Fibroblast of the aortic adventitia (primary cell): ENCODE data around the gene CCNY. TPM values are rescaled to one million over a fixed set of nuclear protein-coding genes. Genes with fewer than 3 reads are reported as not detected.

ENCODE experiments used
- DNase-seq: peaks from one replicate; pipeline ENCODE4 v3.0.0-alpha.2; 2010; ENCODE audit warnings: low read depth
- H3K4me3 ChIP-seq: 2 replicates; pipeline ENCODE4 v1.5.1; 2011; ENCODE audit warnings: low read depth, mild to moderate bottlenecking, control low read depth, low read length, moderate library complexity
- CTCF ChIP-seq: IDR thresholded peaks from 2 replicates; pipeline ENCODE4 v1.5.1; 2011; ENCODE audit warnings: mild to moderate bottlenecking, low read length, control low read depth, inconsistent platforms; ENCODE audit not compliant: insufficient read depth
- total RNA-seq: library from RNA; depleted of rRNA; stranded (reverse); fragments of >200 nt; gene quantifications from 2 replicates; pipeline ENCODE4 v1.2.3, GENCODE V29; 2012; ENCODE audit warnings: low replicate concordance

Gene CCNY
- total RNA-seq, 1 donor, result 55.4 TPM

GRCh38 chr10:35347899-35348608, 11.7 kb downstream of the CCNY start:
- H3K4me3 ChIP-seq, result no peak overlapping the region
- DNase-seq, result no peak
- TF ChIP-seq CTCF, result no peak

GRCh38 chr10:35348609-35349388, 12.5 kb downstream of the CCNY start:
- DNase-seq, result no peak
- TF ChIP-seq CTCF, result no peak
- H3K4me3 ChIP-seq, result no peak overlapping the region

- H3K4me3 ChIP-seq, result no peak overlapping the region
- TF ChIP-seq CTCF, result no peak
- no peak for DNase-seq
Observed at GRCh38 chr10:35349389-35349915, 13.1 kb downstream of the CCNY start.

- no peak for TF ChIP-seq CTCF
- no peak overlapping the region for H3K4me3 ChIP-seq
- no peak for DNase-seq
Observed at GRCh38 chr10:35351021-35351420, 14.7 kb downstream of the CCNY start.

- TF ChIP-seq CTCF, result no peak
- no peak for DNase-seq
- H3K4me3 ChIP-seq, result no peak overlapping the region
Observed at GRCh38 chr10:35352097-35352496, 15.8 kb downstream of the CCNY start.

GRCh38 chr10:35352512-35352911, 16.2 kb downstream of the CCNY start:
- TF ChIP-seq CTCF, result no peak
- no peak overlapping the region for H3K4me3 ChIP-seq
- DNase-seq, result no peak
